H1 (cell line): ENCODE results near the gene PLEKHN1. TPM values are rescaled to one million over a fixed set of nuclear protein-coding genes. Genes with fewer than 3 reads are reported as not detected.

ENCODE experiments used
- CTCF ChIA-PET: fragments of 300-600 bp; sonication (Branson Sonifier 250); formaldehyde crosslinking; loops from one replicate; lab custom pipeline; 2021; ENCODE audit not compliant: partially characterized antibody; lab: Charles Lee
- POLR2A ChIA-PET: fragments of 300-600 bp; sonication (Branson Sonifier 250); formaldehyde crosslinking; loops from one replicate; lab custom pipeline; 2021; ENCODE audit warnings: inconsistent platforms; ENCODE audit not compliant: partially characterized antibody; lab: Charles Lee
- DNase-seq, 2 experiments: peaks; one replicate each; pipeline versions ENCODE4 v3.0.0 to v3.0.0-alpha.2; 2010 to 2022; ENCODE audit warnings: low spot score in 2 of 2, low read depth in 1 of 2, mixed read lengths in 1 of 2
- FAIRE-seq: peaks from 2 replicates; lab custom pipeline; 2011; peaks lifted over from hg19 to GRCh38; lab: Jason Lieb, UNC
- H2AFZ ChIP-seq: 2 replicates; pipeline ENCODE4 v1.8.1; 2012; ENCODE audit warnings: low read length, inconsistent platforms
- H2AK5ac ChIP-seq: 2 replicates; pipeline ENCODE4 v1.6.1; 2013; ENCODE audit warnings: low read depth, low read length
- H2BK120ac ChIP-seq: replicated peaks from 2 replicates; pipeline ENCODE3; 2013; ENCODE audit warnings: low read depth, low read length, inconsistent platforms
- H2BK12ac ChIP-seq: 2 replicates; pipeline ENCODE4 v1.6.1; 2013; ENCODE audit warnings: low read depth, low read length
- H2BK15ac ChIP-seq: 2 replicates; pipeline ENCODE4 v1.6.1; 2013; ENCODE audit warnings: low read length
- H2BK20ac ChIP-seq: 2 replicates; pipeline ENCODE4 v1.6.1; 2013; ENCODE audit warnings: low read length
- H2BK5ac ChIP-seq: 2 replicates; pipeline ENCODE4 v1.6.1; 2013; ENCODE audit warnings: low read depth, low read length
- H3K14ac ChIP-seq: 2 replicates; pipeline ENCODE4 v1.6.1; 2013; ENCODE audit warnings: inconsistent platforms; ENCODE audit not compliant: insufficient read length
- H3K18ac ChIP-seq: 2 replicates; pipeline ENCODE4 v1.6.1; 2013; ENCODE audit warnings: low read length; ENCODE audit errors: extremely low read depth
- H3K23ac ChIP-seq: 2 replicates; pipeline ENCODE4 v1.6.1; 2013; ENCODE audit warnings: inconsistent platforms; ENCODE audit not compliant: insufficient read length
- H3K23me2 ChIP-seq: 2 replicates; pipeline ENCODE4 v1.6.1; 2013; ENCODE audit warnings: low read depth, low read length
- H3K27ac ChIP-seq: 2 replicates; pipeline ENCODE4 v1.6.1; 2011; ENCODE audit warnings: low read depth, low read length, inconsistent platforms
- H3K27me3 ChIP-seq, 4 experiments: replicated peaks in 1 of 4; 1 replicate in 1 of 4; 2 replicates in 3 of 4; pipeline versions ENCODE4 v1.6.1 to v1.8.1; 2011 to 2013; ENCODE audit warnings: low read length in 3 of 4, mild to moderate bottlenecking in 3 of 4, inconsistent platforms in 2 of 4, mixed read lengths in 2 of 4, moderate library complexity in 1 of 4; ENCODE audit not compliant: control insufficient read depth in 3 of 4, insufficient read depth in 3 of 4; ENCODE audit errors: extremely low read depth in 1 of 4
- H3K36me3 ChIP-seq, 4 experiments: 2 replicates each; pipeline versions ENCODE4 v1.6.1 to v1.8.1; 2011 to 2013; ENCODE audit warnings: mild to moderate bottlenecking in 4 of 4, low read length in 3 of 4, moderate library complexity in 2 of 4, control low read depth in 1 of 4, inconsistent platforms in 1 of 4; ENCODE audit not compliant: insufficient read depth in 4 of 4, control insufficient read depth in 2 of 4
- H3K4ac ChIP-seq: replicated peaks from 2 replicates; pipeline ENCODE3; 2013; ENCODE audit warnings: low read length, low read depth, mixed read lengths, inconsistent platforms; ENCODE audit not compliant: insufficient read length
- H3K4me1 ChIP-seq, 4 experiments: replicated peaks in 1 of 4; 1 replicate in 1 of 4; 2 replicates in 3 of 4; pipeline versions ENCODE4 v1.6.1 to v1.8.1; 2011 to 2013; ENCODE audit warnings: low read length in 3 of 4, inconsistent platforms in 2 of 4, mixed read lengths in 1 of 4; ENCODE audit not compliant: insufficient read depth in 4 of 4, control insufficient read depth in 3 of 4
- H3K4me2 ChIP-seq, 2 experiments: 2 replicates each; pipeline versions ENCODE4 v1.6.1 to v1.8.1; 2011 to 2013; ENCODE audit warnings: low read depth in 2 of 2, low read length in 2 of 2, control low read depth in 1 of 2, inconsistent platforms in 1 of 2, mild to moderate bottlenecking in 1 of 2; ENCODE audit not compliant: insufficient read depth in 1 of 2
- H3K4me3 ChIP-seq, 4 experiments: fragments of 200-600, 300-600 bp in 1 of 4; sonication (generic), shearing (Covaris generic), sonication (Bioruptor Twin) in 1 of 4; 2 replicates each; pipeline versions ENCODE4 v1.5.1 to v1.8.1; 2011 to 2016; ENCODE audit warnings: low read length in 4 of 4, low read depth in 3 of 4, control low read depth in 2 of 4, inconsistent platforms in 2 of 4, mild to moderate bottlenecking in 2 of 4, mixed read lengths in 1 of 4, moderate library complexity in 1 of 4; ENCODE audit not compliant: insufficient read depth in 2 of 4; ENCODE audit errors: extremely low read depth in 1 of 4
- H3K56ac ChIP-seq: replicated peaks from 2 replicates; pipeline ENCODE3; 2013; ENCODE audit warnings: low read depth, mild to moderate bottlenecking, mixed read lengths, low read length, inconsistent platforms; ENCODE audit not compliant: insufficient read length
- H3K79me1 ChIP-seq: 2 replicates; pipeline ENCODE4 v1.6.1; 2013; ENCODE audit warnings: low read depth, low read length, control low read depth
- H3K79me2 ChIP-seq, 2 experiments: 2 replicates each; pipeline versions ENCODE4 v1.6.1 to v1.8.1; 2012 to 2013; ENCODE audit warnings: low read length in 2 of 2, mild to moderate bottlenecking in 2 of 2, inconsistent platforms in 1 of 2; ENCODE audit not compliant: insufficient read depth in 2 of 2, control insufficient read depth in 1 of 2
- H3K9ac ChIP-seq, 4 experiments: replicated peaks in 1 of 4; 1 replicate in 1 of 4; 2 replicates in 3 of 4; pipeline versions ENCODE4 v1.6.1 to v1.8.1; 2011 to 2013; ENCODE audit warnings: low read depth in 3 of 4, low read length in 3 of 4, control low read depth in 2 of 4, mild to moderate bottlenecking in 2 of 4, moderate library complexity in 2 of 4, inconsistent platforms in 1 of 4; ENCODE audit errors: extremely low read depth in 1 of 4
- H3K9me3 ChIP-seq, 2 experiments: 2 replicates each; pipeline versions ENCODE4 v1.6.1 to v1.8.1; 2012 to 2013; ENCODE audit warnings: mild to moderate bottlenecking in 2 of 2, moderate library complexity in 2 of 2, control low read depth in 1 of 2, inconsistent platforms in 1 of 2, low read depth in 1 of 2, low read length in 1 of 2, mixed read lengths in 1 of 2; ENCODE audit not compliant: insufficient read depth in 2 of 2
- H4K20me1 ChIP-seq, 2 experiments: replicated peaks in 1 of 2; 2 replicates each; pipeline versions ENCODE3 to v1.8.1; 2011 to 2013; ENCODE audit warnings: inconsistent platforms in 2 of 2, low read length in 2 of 2, mild to moderate bottlenecking in 1 of 2; ENCODE audit not compliant: insufficient read depth in 2 of 2, control insufficient read depth in 1 of 2
- H4K5ac ChIP-seq: 2 replicates; pipeline ENCODE4 v1.6.1; 2013; ENCODE audit warnings: low read length, low read depth, mixed read lengths, inconsistent platforms; ENCODE audit not compliant: insufficient read length
- H4K8ac ChIP-seq: 2 replicates; pipeline ENCODE4 v1.8.0; 2013; ENCODE audit warnings: mild to moderate bottlenecking, moderate library complexity, low read length, inconsistent platforms; ENCODE audit not compliant: insufficient read depth; ENCODE audit errors: extremely low read depth
- H4K91ac ChIP-seq: replicated peaks from 2 replicates; pipeline ENCODE3; 2013; ENCODE audit warnings: low read length, mixed read lengths, inconsistent platforms; ENCODE audit not compliant: insufficient read length
- CBX5 ChIP-seq: fragments of 300-800, 300-1000 bp; sonication (generic); IDR thresholded peaks from 2 replicates; pipeline ENCODE4 v1.7.1; 2016; ENCODE audit warnings: antibody characterized with exemption, low read length, low read depth
- GABPA ChIP-seq: IDR thresholded peaks from 2 replicates; pipeline ENCODE4 v1.6.1; 2011; ENCODE audit warnings: mild to moderate bottlenecking, low read length, moderate library complexity, borderline replicate concordance; ENCODE audit not compliant: insufficient read depth
- HDAC6 ChIP-seq: IDR thresholded peaks from one replicate; pipeline ENCODE4 v1.7.1; 2012; ENCODE audit warnings: low read depth, mild to moderate bottlenecking, inconsistent platforms, low read length, moderate library complexity
- POU5F1 ChIP-seq: IDR thresholded peaks from 2 replicates; pipeline ENCODE4 v1.6.1; 2011; ENCODE audit warnings: low read depth, mild to moderate bottlenecking, low read length, moderate library complexity
- RAD21 ChIP-seq, 2 experiments: IDR thresholded peaks in 1 of 2; conservative IDR thresholded peaks in 1 of 2; 2 replicates each; pipeline ENCODE4 v1.6.1; 2011; ENCODE audit warnings: low read depth in 2 of 2, low read length in 2 of 2, improper control_type of control experiment in 1 of 2, inconsistent platforms in 1 of 2, mild to moderate bottlenecking in 1 of 2, moderate library complexity in 1 of 2
- RFX5 ChIP-seq: IDR thresholded peaks from 2 replicates; pipeline ENCODE4 v1.6.1; 2011; ENCODE audit warnings: low read depth, low read length, improper control_type of control experiment, borderline replicate concordance
- RNF2 ChIP-seq: fragments of 200-900, 300-1000 bp; sonication (generic); IDR thresholded peaks from 2 replicates; pipeline ENCODE4 v1.7.1; 2016; ENCODE audit warnings: borderline replicate concordance, low read depth, mild to moderate bottlenecking, antibody characterized with exemption, low read length; ENCODE audit not compliant: poor library complexity, severe bottlenecking; ENCODE audit errors: missing control alignments
- SIX5 ChIP-seq: IDR thresholded peaks from 2 replicates; pipeline ENCODE4 v1.6.1; 2011; ENCODE audit warnings: mild to moderate bottlenecking, low read depth, low read length
- TAF1 ChIP-seq: IDR thresholded peaks from 2 replicates; pipeline ENCODE4 v1.6.1; 2011; ENCODE audit warnings: mild to moderate bottlenecking, low read depth, low read length
- WGBS, 2 experiments: shearing (Covaris generic) in 1 of 2; methylation state at CpG; one replicate each; pipeline versions ENCODE4 v1.1.6 to v1.1.7; 2013 to 2015; ENCODE audit warnings: low lambda C conversion rate in 2 of 2, mixed read lengths in 2 of 2, inconsistent platforms in 1 of 2, low coverage in 1 of 2, missing lambda C conversion rate in 1 of 2; ENCODE audit not compliant: insufficient replicate concordance in 2 of 2, insufficient coverage in 1 of 2, insufficient read length in 1 of 2; ENCODE audit errors: extremely low coverage in 1 of 2, missing lambda C conversion rate in 1 of 2; 5-methylcytosine and 5-hydroxymethylcytosine counted together
- polyA plus RNA-seq, 7 experiments: library from polyadenylated mRNA; depleted of rRNA in 3 of 7; stranded (reverse) in 5 of 7; unstranded in 2 of 7; fragments of >200 nt in 5 of 7; fragments of 200-250 nt in 2 of 7; gene quantifications; 1 replicate in 5 of 7; 2 replicates in 1 of 7; 4 replicates in 1 of 7; pipeline versions ENCODE4 v1.2.1 to v1.2.3, GENCODE V29; 2011 to 2013; ENCODE audit warnings: missing spikeins in 2 of 7, mixed read lengths in 2 of 7
- total RNA-seq: library from RNA; stranded (reverse); fragmentation: NEBNext Ultra II Directional; extraction: Animal tissue kit (Norgen Biotek cat#: 25700); gene quantifications from 2 replicates; pipeline ENCODE4 v1.2.1, GENCODE V29; 2021

The PLEKHN1 gene
- total and polyA plus RNA-seq, 2 of the 8 experiments (the other 6 are each of a cell fraction or from before 2014, with no cell fraction given): 0.39 to 1.5 TPM

GRCh38 chr1:1024771-1025699, 58.8 kb downstream of the PLEKHN1 start:
- POLR2A ChIA-PET: interaction anchor here (0.7 to 14.9 kb wide), 16 partner anchors 9 to 206 kb away, joined by 3 to 245 read pairs (median 5); partner anchors contain the start of genes HES4, ISG15, NOC2L and SDF4
- peaks cover 7% of the 10 kb centered on the region; the same call in 1 of the 2 replicates for H3K23me2 ChIP-seq
- peak overlapping the region; percentile 94 for H2BK120ac ChIP-seq
- H3K36me3 ChIP-seq: peaks cover 0 to 24% (median 5%) of the 10 kb centered on the region in 4 experiments; a peak in 4 of 8 replicates
- H3K9ac ChIP-seq: peak overlapping the region in 1 of 4 experiments; percentile 6; a peak in 2 of 7 replicates
- peak overlapping the region; percentile 13 to 44; a peak in 3 of 4 replicates for H3K4me2 ChIP-seq
- peak overlapping the region; percentile 92 for H4K8ac ChIP-seq
- CTCF ChIA-PET: interaction anchor here (0.7 to 4.2 kb wide), 7 partner anchors 8 to 184 kb away, joined by 3 to 20 read pairs (median 7); partner anchors contain the start of gene ISG15
- peak overlapping the region in 1 of 4 experiments; percentile 36; a peak in 2 of 8 replicates for H3K4me3 ChIP-seq
- H4K91ac ChIP-seq: peak overlapping the region; percentile 80
- H2AFZ ChIP-seq: no peak overlapping the region
- 51% methylated on average over 17 of the region's 31 CpGs; no CpG with 5 or more reads in 1 of the 2 experiments for WGBS, 2 experiments
- H2BK5ac ChIP-seq: peak overlapping the region; percentile 96; the same call in 1 of the 2 replicates
- H3K9me3 ChIP-seq: no peaks in the 10 kb centered on the region
- H3K23ac ChIP-seq: no peak overlapping the region
- 0 out of 2 replicates have a peak overlapping the region, but pooled peaks have one; percentile 90 for H2AK5ac ChIP-seq
- peak overlapping the region; percentile 99; the same call in 1 of the 2 replicates for H2BK12ac ChIP-seq
- no peak overlapping the region; the same call in 1 of the 2 replicates for H2BK15ac ChIP-seq
- peak overlapping the region; percentile 61; the same call in 1 of the 2 replicates for H2BK20ac ChIP-seq
- peaks cover 2 to 57% (median 38%) of the 10 kb centered on the region in 4 experiments for H3K4me1 ChIP-seq
- peaks cover 0 to 13% of the 10 kb centered on the region in 2 experiments; a peak in 1 of 4 replicates for H3K79me2 ChIP-seq
- peaks cover 6 to 19% of the 10 kb centered on the region in 2 experiments for H4K20me1 ChIP-seq
- H3K14ac ChIP-seq: no peak overlapping the region
- H3K56ac ChIP-seq: peak overlapping the region; percentile 16
- H3K18ac ChIP-seq: peak overlapping the region; percentile 98
- no peak for DNase-seq
- H3K27ac ChIP-seq: peak overlapping the region; percentile 61; the same call in 1 of the 2 replicates
- FAIRE-seq: no peak
- H3K4ac ChIP-seq: peak overlapping the region; percentile 78
- H4K5ac ChIP-seq: peak overlapping the region; percentile 85
- peaks cover 16% of the 10 kb centered on the region for H3K79me1 ChIP-seq
- no peaks in the 10 kb centered on the region for H3K27me3 ChIP-seq
- TF ChIP-seq RNF2: no peak
- no peak for TF ChIP-seq CBX5
- TF ChIP-seq POU5F1: no peak
- no peak for TF ChIP-seq RAD21 (IDR thresholded peaks at IDR 0.05 in 1 of 2, conservative IDR thresholded peaks at IDR 0.05 in 1 of 2; ENCODE audit: low read depth in 2 of 2, low read length in 2 of 2)
- 0 out of 2 replicates have a peak, but pooled peaks have one; percentile 11 for TF ChIP-seq GABPA
- TF ChIP-seq TAF1: no peak
- TF ChIP-seq SIX5: no peak
- no peak for TF ChIP-seq RFX5
- TF ChIP-seq HDAC6: no peak
